ENCODE results near the gene TRIO.

DNA sequence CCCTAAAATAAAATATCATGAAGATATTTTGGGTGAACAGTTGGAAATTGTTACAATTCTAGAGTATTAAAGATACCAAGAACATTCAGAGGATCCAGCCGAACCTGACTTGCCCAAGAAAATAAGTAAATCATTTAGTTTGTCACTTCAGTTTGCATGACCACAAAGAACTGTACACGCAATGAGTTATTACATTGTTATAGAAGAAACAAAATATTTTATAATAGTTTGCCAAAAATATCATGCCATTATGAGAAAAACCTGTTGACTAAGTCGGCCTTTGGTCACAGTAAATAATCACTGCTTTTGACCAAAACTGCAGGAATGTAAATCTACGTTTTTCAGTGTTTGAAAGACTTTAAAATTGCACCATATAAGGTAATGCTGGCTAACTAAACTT is 27.9 kb downstream of the TRIO start:
- TF ChIP-seq, protein P1, sequence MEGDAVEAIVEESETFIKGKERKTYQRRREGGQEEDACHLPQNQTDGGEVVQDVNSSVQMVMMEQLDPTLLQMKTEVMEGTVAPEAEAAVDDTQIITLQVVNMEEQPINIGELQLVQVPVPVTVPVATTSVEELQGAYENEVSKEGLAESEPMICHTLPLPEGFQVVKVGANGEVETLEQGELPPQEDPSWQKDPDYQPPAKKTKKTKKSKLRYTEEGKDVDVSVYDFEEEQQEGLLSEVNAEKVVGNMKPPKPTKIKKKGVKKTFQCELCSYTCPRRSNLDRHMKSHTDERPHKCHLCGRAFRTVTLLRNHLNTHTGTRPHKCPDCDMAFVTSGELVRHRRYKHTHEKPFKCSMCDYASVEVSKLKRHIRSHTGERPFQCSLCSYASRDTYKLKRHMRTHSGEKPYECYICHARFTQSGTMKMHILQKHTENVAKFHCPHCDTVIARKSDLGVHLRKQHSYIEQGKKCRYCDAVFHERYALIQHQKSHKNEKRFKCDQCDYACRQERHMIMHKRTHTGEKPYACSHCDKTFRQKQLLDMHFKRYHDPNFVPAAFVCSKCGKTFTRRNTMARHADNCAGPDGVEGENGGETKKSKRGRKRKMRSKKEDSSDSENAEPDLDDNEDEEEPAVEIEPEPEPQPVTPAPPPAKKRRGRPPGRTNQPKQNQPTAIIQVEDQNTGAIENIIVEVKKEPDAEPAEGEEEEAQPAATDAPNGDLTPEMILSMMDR (IDR thresholded peaks at IDR 0.05): no peak
- no peak for TF ChIP-seq EP300 (IDR thresholded peaks at IDR 0.05)

All from upper lobe of left lung (tissue), 4 donors.